Measurements from ENCODE around the gene TDP2. TPM values are rescaled to one million over a fixed set of nuclear protein-coding genes. Genes with fewer than 3 reads are reported as not detected.

Gene TDP2
- total and polyA plus RNA-seq, 2 donors (not counting 1 experiment from before 2014, with no cell fraction given), result 19.4 to 63.5 TPM

DNA sequence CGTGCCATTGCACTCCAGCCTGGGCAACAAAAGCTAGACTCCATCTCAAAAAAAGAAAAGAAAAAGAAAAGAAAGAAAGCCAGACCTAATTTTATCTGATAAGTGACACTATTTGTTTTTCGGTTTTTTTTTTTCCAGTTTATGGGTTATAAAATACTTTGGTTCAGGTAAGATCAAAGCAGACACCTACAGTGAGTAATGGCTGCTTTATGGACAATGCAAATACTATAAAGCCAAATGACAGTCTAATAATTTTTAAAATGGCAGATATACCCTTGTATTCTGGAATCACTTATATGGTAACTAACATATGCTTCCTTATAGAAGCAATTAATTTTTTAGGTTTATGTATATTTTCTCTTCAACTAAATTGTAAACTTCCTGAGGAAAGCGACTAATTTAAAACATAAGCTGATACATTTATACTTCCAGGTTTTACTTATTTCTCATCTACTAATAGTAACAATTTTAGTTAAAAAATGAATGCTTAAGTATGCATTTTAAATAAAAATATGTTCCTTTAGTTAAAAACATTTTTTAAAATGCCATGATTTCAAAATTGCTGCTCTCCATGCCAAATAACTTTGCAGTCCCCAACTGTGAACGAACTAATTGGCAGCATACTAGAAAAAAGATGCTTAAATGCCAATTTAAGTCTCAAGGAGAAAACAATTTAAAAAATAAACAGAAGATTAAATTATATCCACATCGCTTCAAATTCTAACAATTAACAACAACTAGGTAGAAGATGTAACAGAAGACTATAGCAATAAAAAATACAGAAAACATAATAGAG lies 59.2 kb downstream of the TDP2 start:
- no CpG with 5 or more reads among the region's 5 CpGs for WGBS (ENCODE audit: insufficient coverage)
- ATAC-seq (ENCODE audit: low read depth) (no peak), DNase-seq (no peak)
- Histone ChIP-seq H3K27me3 (replicated peaks in 1 of 4; ENCODE audit: control extremely low read depth in 1 of 4, control insufficient read depth in 3 of 4, insufficient read depth in 4 of 4, low read length in 3 of 4) (no peaks in the 10 kb centered on the region), H3K4me2 (replicated peaks; ENCODE audit: low read depth, low read length, poor library complexity, severe bottlenecking) (no peak overlapping the region), H3K9me3 (ENCODE audit: control extremely low read depth in 1 of 3, control insufficient read depth in 2 of 3, insufficient read depth in 1 of 3, low read length in 2 of 3) (no peaks in the 10 kb centered on the region), H3K36me3 (replicated peaks in 1 of 2; ENCODE audit: control extremely low read depth in 1 of 2, control insufficient read depth in 1 of 2, extremely low read depth in 1 of 2, insufficient read depth in 2 of 2, low read length in 1 of 2) (no peaks in the 10 kb centered on the region), H3K4me1 (ENCODE audit: control insufficient read depth in 2 of 2, insufficient read depth in 2 of 2, low read length in 2 of 2) (no peaks in the 10 kb centered on the region), H2AFZ (ENCODE audit: insufficient read depth, low read depth, low read length, poor library complexity, severe bottlenecking) (no peak overlapping the region), H3K27ac (ENCODE audit: low read length in 2 of 2) (no peak overlapping the region), H4K20me1 (ENCODE audit: control insufficient read depth, insufficient read depth, low read length, poor library complexity, severe bottlenecking) (no peaks in the 10 kb centered on the region), H3K9ac (ENCODE audit: low read length) (no peak overlapping the region), H3K79me2 (ENCODE audit: control insufficient read depth, insufficient read depth, low read length) (no peaks in the 10 kb centered on the region), H3K4me3 (ENCODE audit: control extremely low read depth in 1 of 5, extremely low read depth in 1 of 5, insufficient read depth in 1 of 5, low read depth in 2 of 5, low read length in 4 of 5) (no peak overlapping the region)
- Mint-ChIP-seq H3K4me1 (no peaks in the 10 kb centered on the region), H3K9me3 (ENCODE audit: insufficient read depth) (no peaks in the 10 kb centered on the region), H3K27ac (no peak overlapping the region), H3K27me3 (no peaks in the 10 kb centered on the region), H3K4me3 (no peak overlapping the region)
- ChIA-PET CTCF (interaction anchor here (1.1 kb wide), 1 partner anchor 27 kb away, joined by 4 read pairs; no protein-coding TSS in a partner anchor), POLR2A (no interaction called here)
- intact Hi-C loops (cut with micrococcal nuclease), result no loop called here
- TF ChIP-seq EZH2 (IDR thresholded peaks at IDR 0.05; ENCODE audit: borderline replicate concordance, insufficient read depth, low read depth, low read length, poor library complexity, severe bottlenecking), result no peak
- TF ChIP-seq, protein P1, sequence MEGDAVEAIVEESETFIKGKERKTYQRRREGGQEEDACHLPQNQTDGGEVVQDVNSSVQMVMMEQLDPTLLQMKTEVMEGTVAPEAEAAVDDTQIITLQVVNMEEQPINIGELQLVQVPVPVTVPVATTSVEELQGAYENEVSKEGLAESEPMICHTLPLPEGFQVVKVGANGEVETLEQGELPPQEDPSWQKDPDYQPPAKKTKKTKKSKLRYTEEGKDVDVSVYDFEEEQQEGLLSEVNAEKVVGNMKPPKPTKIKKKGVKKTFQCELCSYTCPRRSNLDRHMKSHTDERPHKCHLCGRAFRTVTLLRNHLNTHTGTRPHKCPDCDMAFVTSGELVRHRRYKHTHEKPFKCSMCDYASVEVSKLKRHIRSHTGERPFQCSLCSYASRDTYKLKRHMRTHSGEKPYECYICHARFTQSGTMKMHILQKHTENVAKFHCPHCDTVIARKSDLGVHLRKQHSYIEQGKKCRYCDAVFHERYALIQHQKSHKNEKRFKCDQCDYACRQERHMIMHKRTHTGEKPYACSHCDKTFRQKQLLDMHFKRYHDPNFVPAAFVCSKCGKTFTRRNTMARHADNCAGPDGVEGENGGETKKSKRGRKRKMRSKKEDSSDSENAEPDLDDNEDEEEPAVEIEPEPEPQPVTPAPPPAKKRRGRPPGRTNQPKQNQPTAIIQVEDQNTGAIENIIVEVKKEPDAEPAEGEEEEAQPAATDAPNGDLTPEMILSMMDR (IDR thresholded peaks at IDR 0.05), result no peak

- CTCF ChIA-PET, result interaction anchor here (1.1 kb wide), 1 partner anchor 26 kb away, joined by 4 read pairs; no protein-coding TSS in a partner anchor
- Mint-ChIP-seq H3K27me3 (no peaks in the 10 kb centered on the region), H3K9me3 (ENCODE audit: insufficient read depth) (no peaks in the 10 kb centered on the region), H3K4me1 (no peaks in the 10 kb centered on the region), H3K27ac (no peak overlapping the region), H3K4me3 (no peak overlapping the region)
- TF ChIP-seq, protein P1 (IDR thresholded peaks at IDR 0.05), result no peak
- TF ChIP-seq EZH2 (IDR thresholded peaks at IDR 0.05; ENCODE audit: borderline replicate concordance, insufficient read depth, low read depth, low read length, poor library complexity, severe bottlenecking), result no peak
- H3K4me2 ChIP-seq (replicated peaks; ENCODE audit: low read depth, low read length, poor library complexity, severe bottlenecking), result no peak overlapping the region
- no peak overlapping the region for H3K4me3 ChIP-seq (ENCODE audit: control extremely low read depth in 1 of 5, extremely low read depth in 1 of 5, insufficient read depth in 1 of 5, low read depth in 2 of 5, low read length in 4 of 5)
- intact Hi-C loops (cut with micrococcal nuclease), result no loop called here
- no peaks in the 10 kb centered on the region for H3K79me2 ChIP-seq (ENCODE audit: control insufficient read depth, insufficient read depth, low read length)
- no peak for ATAC-seq (ENCODE audit: low read depth)
- no peaks in the 10 kb centered on the region for H4K20me1 ChIP-seq (ENCODE audit: control insufficient read depth, insufficient read depth, low read length, poor library complexity, severe bottlenecking)
- DNase-seq, result no peak
- WGBS (ENCODE audit: insufficient coverage), result 100% methylated on average over 3 of the region's 6 CpGs
- H3K4me1 ChIP-seq (ENCODE audit: control insufficient read depth in 2 of 2, insufficient read depth in 2 of 2, low read length in 2 of 2), result no peaks in the 10 kb centered on the region
- POLR2A ChIA-PET, result no interaction called here
- H3K9me3 ChIP-seq (ENCODE audit: control extremely low read depth in 1 of 3, control insufficient read depth in 2 of 3, insufficient read depth in 1 of 3, low read length in 2 of 3), result no peaks in the 10 kb centered on the region
- no peak overlapping the region for H3K9ac ChIP-seq (ENCODE audit: low read length)
- no peak overlapping the region for H2AFZ ChIP-seq (ENCODE audit: insufficient read depth, low read depth, low read length, poor library complexity, severe bottlenecking)
- H3K27me3 ChIP-seq (replicated peaks in 1 of 4; ENCODE audit: control extremely low read depth in 1 of 4, control insufficient read depth in 3 of 4, insufficient read depth in 4 of 4, low read length in 3 of 4), result no peaks in the 10 kb centered on the region
- H3K27ac ChIP-seq (ENCODE audit: low read length in 2 of 2), result no peak overlapping the region
- H3K36me3 ChIP-seq (replicated peaks in 1 of 2; ENCODE audit: control extremely low read depth in 1 of 2, control insufficient read depth in 1 of 2, extremely low read depth in 1 of 2, insufficient read depth in 2 of 2, low read length in 1 of 2), result no peaks in the 10 kb centered on the region
These were observed 60.3 kb downstream of the TDP2 start for GRCh38 chr6:24606200-24606930.

Measured in B cell (primary cell).